Lung (tissue), 12 donors: ENCODE results near the gene PALLD. TPM values are rescaled to one million over a fixed set of nuclear protein-coding genes. Genes with fewer than 3 reads are reported as not detected.

ENCODE experiments used
- ATAC-seq: fragments of 200-7000 bp; cut with Tn5 transposase; one replicate; pipeline ENCODE4 v1.9.1; 2020; ENCODE audit warnings: moderate number of reproducible peaks; ENCODE audit not compliant: insufficient read depth, low FRiP score
- DNase-seq, 3 donors: peaks; one replicate each; pipeline ENCODE4 v3.0.0-alpha.2; 2013 to 2017
- H3K27ac ChIP-seq, 2 donors: one replicate each; pipeline ENCODE4 v1.5.1; 2013; ENCODE audit warnings: mild to moderate bottlenecking in 2 of 2, moderate library complexity in 2 of 2, control low read depth in 1 of 2, inconsistent platforms in 1 of 2, low read depth in 1 of 2, low read length in 1 of 2
- H3K27me3 ChIP-seq, 3 donors: one replicate each; pipeline ENCODE4 v1.5.1; 2013; ENCODE audit warnings: low read length in 2 of 3; ENCODE audit not compliant: control insufficient read depth in 3 of 3, insufficient read depth in 3 of 3
- H3K36me3 ChIP-seq, 4 donors: one replicate each; pipeline ENCODE4 v1.5.1; 2013; ENCODE audit warnings: low read length in 4 of 4, mild to moderate bottlenecking in 1 of 4, moderate library complexity in 1 of 4; ENCODE audit not compliant: control insufficient read depth in 4 of 4, insufficient read depth in 4 of 4
- H3K4me1 ChIP-seq, 5 donors: one replicate each; pipeline ENCODE4 v1.5.1; 2013; ENCODE audit warnings: low read length in 5 of 5, mild to moderate bottlenecking in 2 of 5, moderate library complexity in 1 of 5; ENCODE audit not compliant: control insufficient read depth in 5 of 5, insufficient read depth in 5 of 5
- H3K4me3 ChIP-seq: one replicate; pipeline ENCODE4 v1.5.1; 2013; ENCODE audit warnings: mild to moderate bottlenecking, control low read depth, moderate library complexity
- H3K9ac ChIP-seq, 2 donors: one replicate each; pipeline ENCODE4 v1.5.1; 2013; ENCODE audit warnings: low read length in 2 of 2, control low read depth in 1 of 2; ENCODE audit not compliant: insufficient read depth in 1 of 2
- H3K9me3 ChIP-seq, 4 donors: one replicate each; pipeline ENCODE4 v1.5.1; 2013; ENCODE audit warnings: low read length in 3 of 4, mild to moderate bottlenecking in 1 of 4, moderate library complexity in 1 of 4; ENCODE audit not compliant: control insufficient read depth in 4 of 4, insufficient read depth in 3 of 4
- WGBS, 2 donors: extraction: QIAGEN DNeasy Blood & Tissue Kit; methylation state at CpG; one replicate each; pipeline ENCODE4 v1.1.7; 2013; 5-methylcytosine and 5-hydroxymethylcytosine counted together
- polyA plus RNA-seq, 2 donors: library from polyadenylated mRNA; stranded (reverse); fragments of 200-250 nt; gene quantifications; one replicate each; pipeline ENCODE4 v1.2.1, GENCODE V29; 2013
- total RNA-seq, 2 donors: library from RNA; depleted of rRNA in 1 of 2; stranded (reverse); fragments of >200 nt in 1 of 2; gene quantifications; one replicate each; pipeline ENCODE4 v1.2.1, GENCODE V29; 2014 to 2021
- TF ChIP-seq, protein P1 (sequence below): IDR thresholded peaks from 2 replicates; pipeline ENCODE4 v1.5.1; 2012; ENCODE audit warnings: mild to moderate bottlenecking; ENCODE audit errors: control extremely low read depth, extremely low read depth
- donor health status: control.
- donor health status: control.
- donor health status: Bipolar disorder and iron deficiency.
- donor health status: healthy.
- donor health status: DM: yes; HTN: yes; CAD: no.

PALLD gene
- total and polyA plus RNA-seq, 4 donors = 20.7 to 139 (median 63.0) TPM

DNA sequence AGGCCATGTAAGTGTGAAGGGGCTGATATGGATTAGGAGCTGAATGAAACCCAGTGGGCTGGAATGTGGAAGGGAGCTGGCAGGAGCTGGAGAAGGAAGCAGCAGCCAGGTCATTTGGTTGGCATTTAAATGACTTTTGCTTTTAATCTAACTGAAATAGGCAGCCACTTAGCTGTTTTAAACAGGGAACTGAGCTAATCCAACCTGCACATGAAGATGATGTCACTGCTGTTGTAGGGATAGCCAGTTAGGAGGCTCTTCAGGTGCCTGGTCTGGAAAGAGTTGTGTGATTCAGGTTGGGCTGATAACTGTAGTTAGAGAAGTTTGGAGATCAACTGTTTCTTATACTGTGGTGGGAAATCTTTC is 122.4 kb downstream of the PALLD start:
- Histone ChIP-seq H3K36me3 (no peaks in the 10 kb centered on the region), H3K4me1 (peaks cover 0 to 23% (median 0%) of the 10 kb centered on the region in 5 donors), H3K27me3 (no peaks in the 10 kb centered on the region), H3K27ac (peak overlapping the region in 1 of 2 donors; percentile 80), H3K9me3 (no peaks in the 10 kb centered on the region), H3K9ac (no peak overlapping the region), H3K4me3 (no peak overlapping the region)
- no peak for DNase-seq
- TF ChIP-seq, protein P1, sequence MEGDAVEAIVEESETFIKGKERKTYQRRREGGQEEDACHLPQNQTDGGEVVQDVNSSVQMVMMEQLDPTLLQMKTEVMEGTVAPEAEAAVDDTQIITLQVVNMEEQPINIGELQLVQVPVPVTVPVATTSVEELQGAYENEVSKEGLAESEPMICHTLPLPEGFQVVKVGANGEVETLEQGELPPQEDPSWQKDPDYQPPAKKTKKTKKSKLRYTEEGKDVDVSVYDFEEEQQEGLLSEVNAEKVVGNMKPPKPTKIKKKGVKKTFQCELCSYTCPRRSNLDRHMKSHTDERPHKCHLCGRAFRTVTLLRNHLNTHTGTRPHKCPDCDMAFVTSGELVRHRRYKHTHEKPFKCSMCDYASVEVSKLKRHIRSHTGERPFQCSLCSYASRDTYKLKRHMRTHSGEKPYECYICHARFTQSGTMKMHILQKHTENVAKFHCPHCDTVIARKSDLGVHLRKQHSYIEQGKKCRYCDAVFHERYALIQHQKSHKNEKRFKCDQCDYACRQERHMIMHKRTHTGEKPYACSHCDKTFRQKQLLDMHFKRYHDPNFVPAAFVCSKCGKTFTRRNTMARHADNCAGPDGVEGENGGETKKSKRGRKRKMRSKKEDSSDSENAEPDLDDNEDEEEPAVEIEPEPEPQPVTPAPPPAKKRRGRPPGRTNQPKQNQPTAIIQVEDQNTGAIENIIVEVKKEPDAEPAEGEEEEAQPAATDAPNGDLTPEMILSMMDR = no peak
- no peak for ATAC-seq

DNA sequence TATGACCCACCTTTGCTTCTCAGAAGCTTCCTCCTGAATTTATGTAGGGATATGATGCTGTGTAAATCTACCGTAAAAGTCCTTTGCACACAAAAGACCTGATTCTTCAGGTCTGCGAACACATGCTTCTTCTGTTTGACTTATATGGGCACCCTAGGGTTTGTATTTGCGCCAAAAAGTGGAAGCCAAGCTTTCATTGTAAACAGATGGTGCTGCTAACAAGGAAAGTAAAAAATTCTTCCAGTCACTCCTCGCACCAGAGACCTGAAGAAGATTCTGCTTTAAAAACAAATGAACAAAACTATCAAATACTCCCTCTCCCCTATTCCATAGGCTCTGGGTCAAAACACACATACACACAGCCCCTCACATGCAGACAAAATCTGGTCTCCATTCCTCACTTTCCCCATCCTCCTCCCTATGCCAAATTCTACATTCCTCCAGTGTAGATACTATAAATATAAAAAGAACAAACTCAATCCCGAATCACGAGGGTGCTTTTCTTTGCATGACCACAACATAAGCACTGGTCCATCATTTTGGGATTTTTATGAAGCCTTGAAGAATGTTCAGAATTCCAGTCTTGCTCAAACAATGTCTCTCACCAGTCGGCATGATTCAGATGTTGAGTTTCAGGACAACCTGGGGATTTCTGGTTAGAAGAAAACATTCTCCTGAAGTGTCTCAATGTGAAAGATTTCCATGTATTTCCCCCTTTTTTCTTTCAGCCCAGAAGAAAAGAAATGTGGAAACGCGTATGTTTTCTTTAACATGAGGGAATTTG is 125.1 kb downstream of the PALLD start:
- WGBS, 2 donors = 90 to 92% methylated on average over 9 of the region's 9 CpGs
- no peak overlapping the region for H3K4me3 ChIP-seq
- no peak overlapping the region for H3K9ac ChIP-seq
- no peaks in the 10 kb centered on the region for H3K27me3 ChIP-seq
- H3K4me1 ChIP-seq = peaks cover 0 to 20% (median 0%) of the 10 kb centered on the region in 5 donors
- ATAC-seq (no peak), DNase-seq (no peak)
- H3K36me3 ChIP-seq = no peaks in the 10 kb centered on the region
- TF ChIP-seq, protein P1 = no peak
- H3K27ac ChIP-seq = peak overlapping the region in 1 of 2 donors; percentile 37
- no peaks in the 10 kb centered on the region for H3K9me3 ChIP-seq

DNA sequence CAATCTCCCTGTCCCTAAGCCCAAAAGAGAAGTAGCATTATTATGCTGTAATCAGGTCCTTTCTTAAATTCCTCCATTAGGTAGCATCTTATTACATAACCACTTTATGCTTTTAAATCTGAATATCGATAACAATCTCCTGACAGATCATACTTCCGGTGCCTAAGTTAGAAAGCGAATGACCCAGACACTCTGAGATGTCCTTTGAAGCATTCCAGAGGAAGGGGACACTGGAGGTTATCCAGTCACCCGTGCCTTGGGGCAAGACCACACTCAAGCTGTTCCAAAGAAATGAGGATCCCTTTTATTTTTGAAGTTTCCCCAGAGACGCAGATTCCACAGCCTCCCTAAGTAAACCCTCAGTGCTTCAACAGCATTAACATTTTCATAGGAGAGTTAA is 125.7 kb downstream of the PALLD start:
- 77 to 85% methylated on average over 5 of the region's 5 CpGs for WGBS, 2 donors

More for the DNA sequence above, 125.7 kb downstream of the PALLD start:
- Histone ChIP-seq H3K9ac (no peak overlapping the region), H3K4me3 (no peak overlapping the region), H3K9me3 (no peaks in the 10 kb centered on the region), H3K4me1 (peaks cover 0 to 20% (median 0%) of the 10 kb centered on the region in 5 donors), H3K27me3 (no peaks in the 10 kb centered on the region), H3K27ac (no peak overlapping the region), H3K36me3 (no peaks in the 10 kb centered on the region)
- DNase-seq (no peak), ATAC-seq (no peak)
- TF ChIP-seq, protein P1 = no peak
